HEK293T (cell line): ENCODE results near the gene ARMCX6.

ENCODE experiments used
- BHLHE40 ChIP-seq: fragments of 450-650 bp; IDR thresholded peaks from 2 replicates; pipeline ENCODE4 v1.6.1; 2016; ENCODE audit warnings: mild to moderate bottlenecking, moderate library complexity, borderline replicate concordance
- CTBP1 ChIP-seq: fragments of 450-650 bp; IDR thresholded peaks from 2 replicates; pipeline ENCODE4 v1.6.1; 2016; ENCODE audit warnings: borderline replicate concordance
- ELF4 ChIP-seq: fragments of 450-650 bp; IDR thresholded peaks from 2 replicates; pipeline ENCODE4 v1.6.1; 2017; ENCODE audit warnings: antibody characterized with exemption
- FOXM1 ChIP-seq: fragments of 450-650 bp; IDR thresholded peaks from 2 replicates; pipeline ENCODE4 v1.6.1; 2017; ENCODE audit warnings: mild to moderate bottlenecking, borderline replicate concordance
- HDGF ChIP-seq: fragments of 450-650 bp; IDR thresholded peaks from 2 replicates; pipeline ENCODE4 v1.6.1; 2017; ENCODE audit warnings: antibody characterized with exemption, borderline replicate concordance
- NFRKB ChIP-seq: fragments of 450-650 bp; IDR thresholded peaks from 2 replicates; pipeline ENCODE4 v1.6.1; 2016; ENCODE audit warnings: mild to moderate bottlenecking, moderate library complexity
- PKNOX1 ChIP-seq: fragments of 450-650 bp; IDR thresholded peaks from 2 replicates; pipeline ENCODE4 v1.6.1; 2016
- SP1 ChIP-seq: fragments of 450-650 bp; IDR thresholded peaks from 2 replicates; pipeline ENCODE4 v1.6.1; 2017

DNA sequence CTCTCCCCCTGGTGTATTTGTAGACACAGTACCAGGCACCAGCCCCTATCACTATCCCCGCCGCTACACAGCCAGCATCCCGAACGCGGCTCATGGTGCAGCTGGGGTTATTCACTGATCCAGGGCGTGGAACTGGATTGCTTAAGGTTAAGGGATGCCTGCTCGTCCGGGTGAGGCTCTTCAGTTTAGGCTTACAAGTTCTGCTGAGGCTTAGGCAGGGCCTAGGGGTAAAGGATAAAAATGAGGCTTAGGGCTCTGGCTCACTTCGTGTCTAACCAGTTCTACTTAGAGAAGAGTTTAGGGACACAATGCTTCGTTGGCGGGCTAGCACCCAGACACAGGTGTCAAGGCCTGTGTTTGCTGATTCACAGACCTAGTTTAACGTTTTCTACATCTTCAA is 39.7 kb upstream of the ARMCX6 start:
- TF ChIP-seq SP1 (no peak), PKNOX1 (no peak), ELF4 (no peak), HDGF (no peak), NFRKB (no peak), FOXM1 (no peak), CTBP1 (no peak), BHLHE40 (no peak)
